Measurements from ENCODE around the gene FMN2. TPM values are rescaled to one million over a fixed set of nuclear protein-coding genes. Genes with fewer than 3 reads are reported as not detected.

The FMN2 gene
- total RNA-seq, 2 donors from 2014 or later: 26.9 to 27.2 TPM

DNA sequence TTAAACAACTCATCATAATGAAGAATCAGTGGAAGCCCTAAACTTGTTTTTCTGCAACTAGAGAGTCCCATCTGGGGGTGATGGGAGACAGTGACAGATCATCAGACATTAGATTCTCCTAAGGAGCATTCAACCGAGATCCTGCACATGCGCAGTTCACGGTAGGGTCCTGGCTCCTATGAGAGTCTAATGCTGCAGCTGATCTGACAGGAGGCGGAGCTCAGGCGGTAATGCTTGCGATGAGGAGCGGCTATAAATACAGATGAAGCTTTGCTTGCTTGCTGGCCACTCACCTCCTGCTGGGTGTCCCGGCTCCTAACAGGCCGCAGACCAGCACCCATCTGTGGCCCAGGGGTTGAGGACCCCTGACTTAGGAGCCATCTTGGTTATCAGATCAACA lies 247.2 kb downstream of the FMN2 start:
- Mint-ChIP-seq H3K27me3 (ENCODE audit: insufficient read depth) (no peaks in the 10 kb centered on the region), H3K4me3 (no peak overlapping the region), H3K27ac (no peak overlapping the region), H3K9me3 (peaks cover 3% of the 10 kb centered on the region), H3K4me1 (no peaks in the 10 kb centered on the region), H3K36me3 (ENCODE audit: low read depth) (peaks cover 22% of the 10 kb centered on the region)
- DNase-seq: no peak
- Histone ChIP-seq H3K27ac (ENCODE audit: low read depth, low read length) (no peak overlapping the region), H3K4me1 (ENCODE audit: control insufficient read depth, insufficient read depth, low read length) (no peaks in the 10 kb centered on the region), H3K27me3 (ENCODE audit: control insufficient read depth, insufficient read depth, low read length, poor library complexity, severe bottlenecking) (no peaks in the 10 kb centered on the region), H3K4me3 (ENCODE audit: low read length) (no peak overlapping the region), H3K9me3 (ENCODE audit: control insufficient read depth, low read length) (no peaks in the 10 kb centered on the region), H3K9ac (ENCODE audit: extremely low read depth, low read length, poor library complexity, severe bottlenecking) (no peak overlapping the region), H3K36me3 (ENCODE audit: control insufficient read depth, insufficient read depth, low read length) (peaks cover 39% of the 10 kb centered on the region)
- TF ChIP-seq, protein P1, sequence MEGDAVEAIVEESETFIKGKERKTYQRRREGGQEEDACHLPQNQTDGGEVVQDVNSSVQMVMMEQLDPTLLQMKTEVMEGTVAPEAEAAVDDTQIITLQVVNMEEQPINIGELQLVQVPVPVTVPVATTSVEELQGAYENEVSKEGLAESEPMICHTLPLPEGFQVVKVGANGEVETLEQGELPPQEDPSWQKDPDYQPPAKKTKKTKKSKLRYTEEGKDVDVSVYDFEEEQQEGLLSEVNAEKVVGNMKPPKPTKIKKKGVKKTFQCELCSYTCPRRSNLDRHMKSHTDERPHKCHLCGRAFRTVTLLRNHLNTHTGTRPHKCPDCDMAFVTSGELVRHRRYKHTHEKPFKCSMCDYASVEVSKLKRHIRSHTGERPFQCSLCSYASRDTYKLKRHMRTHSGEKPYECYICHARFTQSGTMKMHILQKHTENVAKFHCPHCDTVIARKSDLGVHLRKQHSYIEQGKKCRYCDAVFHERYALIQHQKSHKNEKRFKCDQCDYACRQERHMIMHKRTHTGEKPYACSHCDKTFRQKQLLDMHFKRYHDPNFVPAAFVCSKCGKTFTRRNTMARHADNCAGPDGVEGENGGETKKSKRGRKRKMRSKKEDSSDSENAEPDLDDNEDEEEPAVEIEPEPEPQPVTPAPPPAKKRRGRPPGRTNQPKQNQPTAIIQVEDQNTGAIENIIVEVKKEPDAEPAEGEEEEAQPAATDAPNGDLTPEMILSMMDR (conservative IDR thresholded peaks at IDR 0.05): no peak
- WGBS, 2 experiments (ENCODE audit: insufficient coverage in 1 of 2, insufficient read length in 1 of 2): 86 to 89% methylated on average over 6 to 9 of the region's 9 CpGs

DNA sequence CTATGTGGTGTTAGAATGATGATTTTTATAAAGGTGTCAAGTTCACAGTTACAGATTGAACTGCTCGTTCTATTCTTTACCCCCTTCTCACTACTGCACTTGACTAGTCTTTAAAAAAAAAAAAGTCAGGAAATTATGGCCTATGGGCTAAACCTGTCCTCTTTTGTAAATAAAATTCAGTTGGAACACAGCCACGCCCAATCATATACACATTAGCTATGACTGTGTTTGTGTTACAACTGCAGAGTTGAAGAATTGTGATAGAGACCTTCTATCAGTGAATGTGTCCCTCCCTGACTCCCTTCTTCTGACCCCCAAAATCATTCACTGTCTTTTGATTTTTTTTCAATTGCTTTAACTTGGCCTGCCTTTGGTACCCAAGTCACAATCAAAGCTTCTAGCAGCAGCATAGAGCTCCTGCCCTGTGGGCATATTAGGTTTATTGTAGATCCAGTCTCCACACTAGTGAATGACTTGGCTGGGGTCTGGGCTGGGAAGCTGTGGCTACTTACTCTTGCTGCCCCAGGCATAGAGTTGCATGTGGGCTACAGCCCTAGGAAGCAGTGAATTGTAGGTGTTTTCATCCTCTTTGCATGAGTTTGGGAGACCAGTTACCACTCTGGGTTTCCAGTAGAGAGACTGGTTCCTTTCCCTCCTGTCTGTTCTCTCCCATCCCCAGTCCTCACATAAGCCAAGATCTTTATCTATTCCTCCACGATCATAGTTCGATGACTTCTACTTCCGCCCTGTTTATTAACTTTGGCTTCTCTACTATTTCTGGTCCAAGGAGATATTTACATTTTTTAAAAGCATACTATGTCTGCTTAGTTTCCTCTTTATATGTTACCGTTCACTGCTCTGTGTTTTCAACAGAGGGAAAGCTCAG lies 249.9 kb downstream of the FMN2 start:
- no peaks in the 10 kb centered on the region for H3K9me3 ChIP-seq (ENCODE audit: control insufficient read depth, low read length)
- TF ChIP-seq, protein P1 (conservative IDR thresholded peaks at IDR 0.05): no peak
- no peaks in the 10 kb centered on the region for H3K4me1 Mint-ChIP-seq
- no peaks in the 10 kb centered on the region for H3K27me3 ChIP-seq (ENCODE audit: control insufficient read depth, insufficient read depth, low read length, poor library complexity, severe bottlenecking)
- peaks cover 13% of the 10 kb centered on the region for H3K36me3 Mint-ChIP-seq (ENCODE audit: low read depth)
- no peak overlapping the region for H3K27ac Mint-ChIP-seq
- H3K36me3 ChIP-seq (ENCODE audit: control insufficient read depth, insufficient read depth, low read length): peaks cover 41% of the 10 kb centered on the region
- DNase-seq: no peak
- no peak overlapping the region for H3K27ac ChIP-seq (ENCODE audit: low read depth, low read length)
- no peak overlapping the region for H3K4me3 ChIP-seq (ENCODE audit: low read length)
- H3K4me3 Mint-ChIP-seq: no peak overlapping the region
- no peaks in the 10 kb centered on the region for H3K27me3 Mint-ChIP-seq (ENCODE audit: insufficient read depth)
- H3K9ac ChIP-seq (ENCODE audit: extremely low read depth, low read length, poor library complexity, severe bottlenecking): no peak overlapping the region
- WGBS, 2 experiments (ENCODE audit: insufficient coverage in 1 of 2, insufficient read length in 1 of 2): 87 to 88% methylated on average over 4 to 6 of the region's 6 CpGs
- no peaks in the 10 kb centered on the region for H3K4me1 ChIP-seq (ENCODE audit: control insufficient read depth, insufficient read depth, low read length)
- peaks cover 3% of the 10 kb centered on the region for H3K9me3 Mint-ChIP-seq

DNA sequence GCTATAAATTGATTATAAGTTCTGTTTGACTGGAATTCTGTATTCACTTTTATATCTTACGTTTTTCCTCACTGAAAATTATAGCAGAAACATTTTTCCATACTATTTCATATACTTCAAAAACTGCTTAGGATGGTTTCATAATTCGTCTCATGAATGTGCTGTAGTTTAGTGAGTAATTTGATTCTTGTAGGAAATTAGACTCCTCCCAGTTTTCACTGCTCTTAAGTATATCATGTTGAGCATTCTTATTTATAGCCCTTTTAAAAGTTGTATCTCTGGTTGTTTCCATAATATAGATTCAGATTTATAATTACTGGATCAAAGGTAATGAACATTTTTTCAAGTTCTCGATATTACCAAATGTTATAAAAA lies 250.6 kb downstream of the FMN2 start:
- DNase-seq: no peak
- H3K36me3 Mint-ChIP-seq (ENCODE audit: low read depth): peaks cover 16% of the 10 kb centered on the region
- H3K4me1 Mint-ChIP-seq: no peaks in the 10 kb centered on the region
- TF ChIP-seq, protein P1 (conservative IDR thresholded peaks at IDR 0.05): no peak
- Histone ChIP-seq H3K9me3 (ENCODE audit: control insufficient read depth, low read length) (no peaks in the 10 kb centered on the region), H3K4me1 (ENCODE audit: control insufficient read depth, insufficient read depth, low read length) (no peaks in the 10 kb centered on the region), H3K27me3 (ENCODE audit: control insufficient read depth, insufficient read depth, low read length, poor library complexity, severe bottlenecking) (no peaks in the 10 kb centered on the region), H3K27ac (ENCODE audit: low read depth, low read length) (no peak overlapping the region), H3K36me3 (ENCODE audit: control insufficient read depth, insufficient read depth, low read length) (peaks cover 45% of the 10 kb centered on the region), H3K4me3 (ENCODE audit: low read length) (no peak overlapping the region), H3K9ac (ENCODE audit: extremely low read depth, low read length, poor library complexity, severe bottlenecking) (no peak overlapping the region)
- no peak overlapping the region for H3K4me3 Mint-ChIP-seq
- 83% methylated on average over 1 of the region's 3 CpGs; no CpG with 5 or more reads in 1 of the 2 experiments for WGBS, 2 experiments (ENCODE audit: insufficient coverage in 1 of 2, insufficient read length in 1 of 2)
- H3K27ac Mint-ChIP-seq: no peak overlapping the region
- H3K27me3 Mint-ChIP-seq (ENCODE audit: insufficient read depth): no peaks in the 10 kb centered on the region
- peaks cover 3% of the 10 kb centered on the region for H3K9me3 Mint-ChIP-seq

All from endodermal cell (in vitro differentiated cells).